Ovary (tissue), 9 donors: ENCODE data around the gene HNRNPF. TPM values are rescaled to one million over a fixed set of nuclear protein-coding genes. Genes with fewer than 3 reads are reported as not detected.

Experiments
- DNase-seq, 5 donors: peaks; one replicate each; pipeline ENCODE4 v3.0.0-alpha.2; 2019 to 2020
- H3K27ac ChIP-seq, 2 donors: fragments of 200-600 bp; one replicate each; pipeline versions ENCODE4 v1.5.1 to v1.8.0; 2019 to 2022
- H3K27me3 ChIP-seq: fragments of 200-600 bp; one replicate; pipeline ENCODE4 v1.8.0; 2022
- H3K36me3 ChIP-seq: fragments of 200-600 bp; sonication (generic); one replicate; pipeline ENCODE4 v1.5.1; 2019
- H3K4me1 ChIP-seq: one replicate; pipeline ENCODE4 v1.8.1; 2013; ENCODE audit warnings: mild to moderate bottlenecking, moderate library complexity; ENCODE audit not compliant: insufficient read depth
- H3K4me3 ChIP-seq: fragments of 200-600 bp; sonication (generic); one replicate; pipeline ENCODE4 v1.5.1; 2017
- H3K9me3 ChIP-seq, 2 donors: fragments of 200-600 bp in 1 of 2; sonication (generic) in 1 of 2; one replicate each; pipeline versions ENCODE4 v1.5.1 to v1.8.1; 2013 to 2019; ENCODE audit warnings: mild to moderate bottlenecking in 1 of 2, moderate library complexity in 1 of 2
- EP300 ChIP-seq: sonication (generic); formaldehyde crosslinking; IDR thresholded peaks from one replicate; pipeline ENCODE4 v1.6.1; 2017; ENCODE audit warnings: antibody characterized with exemption
- POLR2A ChIP-seq: fragments of 450-650 bp; IDR thresholded peaks from one replicate; pipeline ENCODE4 v1.6.1; 2017; ENCODE audit warnings: antibody characterized with exemption, mild to moderate bottlenecking, moderate library complexity
- WGBS, 3 donors: extraction: QIAGEN DNeasy Blood & Tissue Kit in 1 of 3; methylation state at CpG; one replicate each; pipeline versions ENCODE4 v1.1.5 to v1.1.7; 2013 to 2017; 5-methylcytosine and 5-hydroxymethylcytosine counted together
- intact Hi-C, 4 donors: fragments of 100-400 bp; cut with DNase I; formaldehyde crosslinking; loops; one replicate each; pipeline versions ENCODE4 v1.11.0 to v1.15.1; 2022 to 2023
- polyA plus RNA-seq, 2 donors: library from polyadenylated mRNA; stranded (reverse); fragments of 200-250 nt in 1 of 2; fragments of 350-450 nt in 1 of 2; fragmentation: Illumina TruSeq in 1 of 2; extraction: RNeasy Lipid Tissue Mini Kit (QIAGEN cat#74804) in 1 of 2; gene quantifications; one replicate each; pipeline ENCODE4 v1.2.3, GENCODE V29; 2013 to 2014
- total RNA-seq, 7 donors: library from RNA; depleted of rRNA in 2 of 7; stranded (reverse); fragments of >200 nt in 2 of 7; fragmentation: NEBNext Ultra II Directional in 3 of 7; extraction: Animal tissue kit (Norgen Biotek cat#: 25700) in 3 of 7; gene quantifications; one replicate each; pipeline versions ENCODE4 v1.1.0 to v1.2.4, GENCODE V29; 2016 to 2023
- TF ChIP-seq, protein P1 (sequence below), 3 donors: fragments of 450-650 bp in 2 of 3; fragments of 200-600 bp in 1 of 3; IDR thresholded peaks; one replicate each; pipeline versions ENCODE4 v1.5.1 to v1.8.0; 2016 to 2022; ENCODE audit warnings: antibody characterized with exemption in 3 of 3, mild to moderate bottlenecking in 1 of 3
- donor health status: DM: no; HTN: no; CAD: no; lungs with moderate emphysema.
- donor health status: DM: no; HTN: no; CAD: no.
- donor health status: Bipolar disorder and iron deficiency.
- donor health status: DM: yes; HTN: yes; CAD: no.
- donor health status: DM: no; HTN: no; CAD: no.
- donor health status: DM: yes; HTN: yes; CAD: no.

Gene HNRNPF
- total and polyA plus RNA-seq, 9 donors, result 95.1 to 220 (median 166) TPM

- no peak for TF ChIP-seq EP300
- no peak for TF ChIP-seq POLR2A
- TF ChIP-seq, protein P1, sequence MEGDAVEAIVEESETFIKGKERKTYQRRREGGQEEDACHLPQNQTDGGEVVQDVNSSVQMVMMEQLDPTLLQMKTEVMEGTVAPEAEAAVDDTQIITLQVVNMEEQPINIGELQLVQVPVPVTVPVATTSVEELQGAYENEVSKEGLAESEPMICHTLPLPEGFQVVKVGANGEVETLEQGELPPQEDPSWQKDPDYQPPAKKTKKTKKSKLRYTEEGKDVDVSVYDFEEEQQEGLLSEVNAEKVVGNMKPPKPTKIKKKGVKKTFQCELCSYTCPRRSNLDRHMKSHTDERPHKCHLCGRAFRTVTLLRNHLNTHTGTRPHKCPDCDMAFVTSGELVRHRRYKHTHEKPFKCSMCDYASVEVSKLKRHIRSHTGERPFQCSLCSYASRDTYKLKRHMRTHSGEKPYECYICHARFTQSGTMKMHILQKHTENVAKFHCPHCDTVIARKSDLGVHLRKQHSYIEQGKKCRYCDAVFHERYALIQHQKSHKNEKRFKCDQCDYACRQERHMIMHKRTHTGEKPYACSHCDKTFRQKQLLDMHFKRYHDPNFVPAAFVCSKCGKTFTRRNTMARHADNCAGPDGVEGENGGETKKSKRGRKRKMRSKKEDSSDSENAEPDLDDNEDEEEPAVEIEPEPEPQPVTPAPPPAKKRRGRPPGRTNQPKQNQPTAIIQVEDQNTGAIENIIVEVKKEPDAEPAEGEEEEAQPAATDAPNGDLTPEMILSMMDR (IDR thresholded peaks at IDR 0.05), result no peak
- Histone ChIP-seq H3K4me3 (no peak overlapping the region), H3K36me3 (no peaks in the 10 kb centered on the region), H3K4me1 (no peaks in the 10 kb centered on the region), H3K27me3 (no peaks in the 10 kb centered on the region), H3K27ac (no peak overlapping the region), H3K9me3 (no peaks in the 10 kb centered on the region)
- intact Hi-C loops, result no loop called here
- 65 to 74% (median 67%) methylated on average over 5 of the region's 5 CpGs for WGBS, 3 donors
- no peak for DNase-seq
Observed at GRCh38 chr10:43373461-43373860, 35.5 kb downstream of the HNRNPF start.

- no peak overlapping the region for H3K4me3 ChIP-seq
- H3K27ac ChIP-seq, result no peak overlapping the region
- TF ChIP-seq, protein P1 (IDR thresholded peaks at IDR 0.05), result no peak
- TF ChIP-seq EP300 (no peak), POLR2A (no peak)
- no peaks in the 10 kb centered on the region for H3K4me1 ChIP-seq
- no peaks in the 10 kb centered on the region for H3K36me3 ChIP-seq
- intact Hi-C loops, result no loop called here
- WGBS, 3 donors, result 95 to 100% (median 96%) methylated on average over 1 of the region's 1 CpG
- no peaks in the 10 kb centered on the region for H3K9me3 ChIP-seq
- DNase-seq, result no peak
- no peaks in the 10 kb centered on the region for H3K27me3 ChIP-seq
Observed at GRCh38 chr10:43372765-43373361, 36.1 kb downstream of the HNRNPF start.

DNA sequence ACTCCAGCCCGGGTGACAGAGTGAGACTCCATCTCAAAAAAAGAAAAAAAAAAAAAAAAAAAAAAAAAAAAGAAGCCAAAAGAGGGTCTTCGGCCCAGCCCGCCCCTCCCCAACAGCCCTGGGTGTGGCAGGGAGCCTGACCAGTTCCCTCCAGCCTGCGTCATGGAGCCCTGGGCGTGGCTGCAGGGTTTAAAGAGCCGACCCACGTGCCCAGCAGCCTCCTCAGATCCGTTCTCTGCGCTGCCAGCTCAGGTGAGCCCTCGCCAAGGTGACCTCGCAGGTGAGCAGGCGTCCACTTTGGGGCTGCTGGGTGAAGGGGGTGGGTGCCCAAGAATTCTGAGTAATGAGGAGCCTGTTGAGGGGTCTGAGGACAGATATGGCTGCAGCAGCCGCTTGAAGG, 37.6 kb downstream of the HNRNPF start, which contains the start of gene FXYD4:
Gene FXYD4, plus strand, starts transcription at position 219 of the 400 bp plus-strand sequence. CDS start 2,111 bp downstream, outside the sequence.
- Histone ChIP-seq H3K4me3 (no peak within 1 kb of the TSS), H3K9me3 (no peaks in the 10 kb centered on the region), H3K27ac (no peak within 1 kb of the TSS), H3K36me3 (no peaks in the 10 kb centered on the region), H3K4me1 (no peaks in the 10 kb centered on the region), H3K27me3 (no peaks in the 10 kb centered on the region)
- TF ChIP-seq EP300 (no peak), POLR2A (no peak)
- TF ChIP-seq, protein P1 (IDR thresholded peaks at IDR 0.05), result no peak
- intact Hi-C loops, result no loop called here
- no peak for DNase-seq
- WGBS, 3 donors, result 84 to 88% (median 88%) methylated on average over 13 of the region's 13 CpGs

DNA sequence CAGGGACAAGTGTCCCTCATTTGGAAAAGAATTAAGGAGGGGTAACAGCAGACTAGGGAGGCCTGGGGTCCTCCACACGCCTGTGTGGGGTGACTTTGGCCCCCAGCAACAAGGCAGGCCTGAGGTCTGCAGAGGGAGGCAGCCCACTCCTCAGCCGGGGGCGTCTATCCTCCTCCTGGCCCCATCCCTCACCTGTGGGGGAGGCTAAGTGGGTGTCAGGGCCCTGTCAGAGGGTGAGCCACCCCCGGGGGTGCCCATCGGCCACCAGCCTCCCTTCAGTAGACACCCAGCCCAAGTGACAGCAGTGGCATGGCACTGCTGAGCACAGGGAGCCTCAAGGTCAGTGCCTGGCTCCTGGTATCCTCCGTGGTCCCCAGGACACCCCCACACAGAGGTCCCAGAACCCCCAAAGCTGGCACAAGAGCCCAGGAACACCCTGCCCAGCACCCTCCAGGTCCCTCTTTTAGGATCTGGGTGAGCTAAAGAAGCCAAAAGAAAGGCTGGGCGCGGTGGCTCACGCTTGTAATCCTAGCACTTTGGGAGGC, 38.2 kb downstream of the HNRNPF start:
- intact Hi-C loops, result no loop called here
- TF ChIP-seq POLR2A, result no peak
- TF ChIP-seq, protein P1 (IDR thresholded peaks at IDR 0.05), result no peak
- TF ChIP-seq EP300, result no peak
- H3K27ac ChIP-seq, result no peak overlapping the region
- no peak overlapping the region for H3K4me3 ChIP-seq
- H3K36me3 ChIP-seq, result no peaks in the 10 kb centered on the region
- no peak for DNase-seq
- H3K9me3 ChIP-seq, result no peaks in the 10 kb centered on the region
- WGBS, 3 donors, result 73 to 82% (median 78%) methylated on average over 7 to 9 of the region's 9 CpGs
- H3K27me3 ChIP-seq, result no peaks in the 10 kb centered on the region
- no peaks in the 10 kb centered on the region for H3K4me1 ChIP-seq
